IMR-90 (cell line): Measurements from ENCODE around the gene GALNT7.

ENCODE experiments used
- MAFK ChIP-seq: IDR thresholded peaks from 2 replicates; pipeline ENCODE4 v1.6.1; 2012; ENCODE audit warnings: low read depth, low read length, improper control_type of control experiment
- NFE2L2 ChIP-seq: fragments of 150-350 bp; IDR thresholded peaks from 2 replicates; pipeline ENCODE4 v1.6.1; 2016; ENCODE audit warnings: low read depth, mild to moderate bottlenecking, low read length
- POLR2A ChIP-seq: IDR thresholded peaks from 2 replicates; pipeline ENCODE4 v1.6.1; 2012; ENCODE audit warnings: mild to moderate bottlenecking, low read depth, low read length
- RAD21 ChIP-seq: IDR thresholded peaks from 2 replicates; pipeline ENCODE4 v1.6.1; 2012; ENCODE audit warnings: low read length, improper control_type of control experiment
- RCOR1 ChIP-seq: IDR thresholded peaks from 2 replicates; pipeline ENCODE4 v1.6.1; 2012; ENCODE audit warnings: mild to moderate bottlenecking, low read length, improper control_type of control experiment; ENCODE audit not compliant: insufficient replicate concordance
- SMC3 ChIP-seq: fragments of 150-350 bp; IDR thresholded peaks from 2 replicates; pipeline ENCODE4 v1.6.1; 2016; ENCODE audit warnings: low read depth, mild to moderate bottlenecking, antibody characterized with exemption, low read length, moderate library complexity
- USF2 ChIP-seq: fragments of 150-350 bp; IDR thresholded peaks from 2 replicates; pipeline ENCODE4 v1.6.1; 2017; ENCODE audit warnings: mild to moderate bottlenecking, antibody characterized with exemption, low read length, low read depth
- TF ChIP-seq, protein P1 (sequence below): conservative IDR thresholded peaks from 2 replicates; pipeline ENCODE4 v1.5.1; 2012; ENCODE audit warnings: mild to moderate bottlenecking, low read depth, low read length, improper control_type of control experiment

- TF ChIP-seq POLR2A = no peak
- no peak for TF ChIP-seq RCOR1
- TF ChIP-seq USF2 = no peak
- TF ChIP-seq, protein P1, sequence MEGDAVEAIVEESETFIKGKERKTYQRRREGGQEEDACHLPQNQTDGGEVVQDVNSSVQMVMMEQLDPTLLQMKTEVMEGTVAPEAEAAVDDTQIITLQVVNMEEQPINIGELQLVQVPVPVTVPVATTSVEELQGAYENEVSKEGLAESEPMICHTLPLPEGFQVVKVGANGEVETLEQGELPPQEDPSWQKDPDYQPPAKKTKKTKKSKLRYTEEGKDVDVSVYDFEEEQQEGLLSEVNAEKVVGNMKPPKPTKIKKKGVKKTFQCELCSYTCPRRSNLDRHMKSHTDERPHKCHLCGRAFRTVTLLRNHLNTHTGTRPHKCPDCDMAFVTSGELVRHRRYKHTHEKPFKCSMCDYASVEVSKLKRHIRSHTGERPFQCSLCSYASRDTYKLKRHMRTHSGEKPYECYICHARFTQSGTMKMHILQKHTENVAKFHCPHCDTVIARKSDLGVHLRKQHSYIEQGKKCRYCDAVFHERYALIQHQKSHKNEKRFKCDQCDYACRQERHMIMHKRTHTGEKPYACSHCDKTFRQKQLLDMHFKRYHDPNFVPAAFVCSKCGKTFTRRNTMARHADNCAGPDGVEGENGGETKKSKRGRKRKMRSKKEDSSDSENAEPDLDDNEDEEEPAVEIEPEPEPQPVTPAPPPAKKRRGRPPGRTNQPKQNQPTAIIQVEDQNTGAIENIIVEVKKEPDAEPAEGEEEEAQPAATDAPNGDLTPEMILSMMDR = no peak
- no peak for TF ChIP-seq RAD21
- no peak for TF ChIP-seq SMC3
- TF ChIP-seq MAFK = no peak
- no peak for TF ChIP-seq NFE2L2
These were observed 146.1 kb downstream of the GALNT7 start for GRCh38 chr4:173314715-173315114.
